Spleen (tissue), 11 donors: Measurements from ENCODE around the gene EVL. TPM values are rescaled to one million over a fixed set of nuclear protein-coding genes. Genes with fewer than 3 reads are reported as not detected.

Experiments used
- DNase-seq: peaks from one replicate; pipeline ENCODE4 v3.0.0-alpha.2; 2020
- H3K27ac ChIP-seq, 8 donors: fragments of 200-600 bp; sonication (generic) in 7 of 8; 1 replicate in 4 of 8; 2 replicates in 4 of 8; pipeline versions ENCODE4 v1.5.0 to v1.8.0; 2016 to 2021; ENCODE audit warnings: inconsistent platforms in 4 of 8, mild to moderate bottlenecking in 4 of 8, moderate library complexity in 1 of 8
- H3K27me3 ChIP-seq, 7 donors: fragments of 200-600 bp; sonication (generic) in 6 of 7; replicated peaks in 1 of 7; 1 replicate in 4 of 7; 2 replicates in 3 of 7; pipeline versions ENCODE4 v1.5.0 to v1.8.0; 2016 to 2021; ENCODE audit warnings: inconsistent platforms in 3 of 7, mild to moderate bottlenecking in 1 of 7
- H3K36me3 ChIP-seq, 6 donors: fragments of 200-600 bp; sonication (generic) in 5 of 6; 1 replicate in 4 of 6; 2 replicates in 2 of 6; pipeline versions ENCODE4 v1.5.0 to v1.8.0; 2016 to 2021; ENCODE audit warnings: inconsistent platforms in 2 of 6
- H3K4me1 ChIP-seq, 6 donors: fragments of 200-600 bp; sonication (generic) in 5 of 6; 1 replicate in 3 of 6; 2 replicates in 3 of 6; pipeline versions ENCODE4 v1.5.0 to v1.8.0; 2016 to 2021; ENCODE audit warnings: inconsistent platforms in 3 of 6
- H3K4me3 ChIP-seq, 8 donors: fragments of 200-600 bp; sonication (generic) in 7 of 8; 1 replicate in 4 of 8; 2 replicates in 4 of 8; pipeline versions ENCODE4 v1.5.0 to v1.8.0; 2016 to 2021; ENCODE audit warnings: inconsistent platforms in 4 of 8, mild to moderate bottlenecking in 4 of 8, moderate library complexity in 2 of 8
- H3K9me3 ChIP-seq, 8 donors: fragments of 200-600 bp; sonication (generic) in 7 of 8; 1 replicate in 4 of 8; 2 replicates in 4 of 8; pipeline versions ENCODE4 v1.5.0 to v1.8.0; 2016 to 2021; ENCODE audit warnings: inconsistent platforms in 4 of 8
- POLR2A ChIP-seq, 3 donors: fragments of 450-650 bp; IDR thresholded peaks; one replicate each; pipeline ENCODE4 v1.5.1; 2017; ENCODE audit warnings: antibody characterized with exemption in 3 of 3, mild to moderate bottlenecking in 1 of 3
- POLR2AphosphoS5 ChIP-seq, 3 donors: sonication (generic); formaldehyde crosslinking; IDR thresholded peaks; one replicate each; pipeline ENCODE4 v1.5.1; 2017; ENCODE audit warnings: antibody characterized with exemption in 3 of 3
- WGBS, 5 donors: extraction: QIAGEN DNeasy Blood & Tissue Kit in 3 of 5; methylation state at CpG; one replicate each; pipeline versions ENCODE4 v1.1.5 to v1.1.7; 2013 to 2018; 5-methylcytosine and 5-hydroxymethylcytosine counted together
- intact Hi-C: fragments of 100-400 bp; cut with DNase I; formaldehyde crosslinking; loops from one replicate; pipeline ENCODE4 v1.15.0; 2023; ENCODE audit warnings: low total_unique reads
- polyA plus RNA-seq, 3 donors: library from polyadenylated mRNA; stranded (reverse); fragments of 200-250 nt; gene quantifications; one replicate each; pipeline ENCODE4 v1.2.1, GENCODE V29; 2013
- total RNA-seq, 7 donors: library from RNA; depleted of rRNA in 3 of 7; stranded (reverse); fragments of >200 nt in 3 of 7; fragmentation: NEBNext Ultra II Directional in 4 of 7; extraction: Animal tissue kit (Norgen Biotek cat#: 25700) in 4 of 7; gene quantifications; one replicate each; pipeline versions ENCODE4 v1.1.0 to v1.2.1, GENCODE V29; 2016 to 2021
- TF ChIP-seq, protein P1 (sequence below), 11 experiments: fragments of 200-600 bp in 7 of 11; fragments of 450-650 bp in 4 of 11; sonication (generic) in 4 of 11; IDR thresholded peaks in 8 of 11; conservative IDR thresholded peaks in 3 of 11; 1 replicate in 7 of 11; 2 replicates in 4 of 11; pipeline versions ENCODE4 v1.4.0 to v1.8.0; 2016 to 2021; ENCODE audit warnings: antibody characterized with exemption in 11 of 11, inconsistent platforms in 4 of 11, mild to moderate bottlenecking in 1 of 11
- donor health status: healthy with polysubstance abuse.
- donor health status: DM: no; HTN: no; CAD: no; lungs with moderate emphysema.
- donor health status: DM: no; HTN: no; CAD: no.
- donor health status: Bipolar disorder and iron deficiency.
- donor health status: healthy.
- donor health status: DM: no; HTN: no; CAD: no.
- donor health status: DM: yes; HTN: yes; CAD: no.

Gene EVL
- total and polyA plus RNA-seq, 10 donors = 169 to 336 (median 271) TPM

DNA sequence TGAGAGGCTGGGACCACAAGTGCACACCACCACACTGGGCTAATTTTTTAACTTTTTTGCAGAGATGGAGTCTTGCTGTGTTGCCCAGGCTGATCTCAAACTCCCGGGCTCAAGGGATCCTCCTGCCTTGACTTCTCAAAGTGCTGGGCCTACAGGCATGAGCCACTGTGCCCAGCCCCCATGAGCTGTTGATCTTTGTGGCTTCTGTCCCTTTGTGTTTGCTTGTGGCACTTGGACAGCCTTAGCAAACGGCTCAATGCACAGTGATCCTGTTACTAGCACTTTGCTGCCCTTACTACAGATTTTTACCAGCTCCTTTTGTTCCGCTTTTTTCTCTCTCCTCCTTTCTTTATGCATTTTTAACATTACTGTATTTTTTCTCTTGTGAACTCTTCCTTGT lies 25.3 kb upstream of the EVL start:
- no peaks in the 10 kb centered on the region for H3K9me3 ChIP-seq
- no peak overlapping the region for H3K4me3 ChIP-seq
- H3K27me3 ChIP-seq = no peaks in the 10 kb centered on the region
- no peak overlapping the region for H3K27ac ChIP-seq
- TF ChIP-seq POLR2AphosphoS5 (IDR thresholded peaks at IDR 0.05) = no peak
- TF ChIP-seq, protein P1, sequence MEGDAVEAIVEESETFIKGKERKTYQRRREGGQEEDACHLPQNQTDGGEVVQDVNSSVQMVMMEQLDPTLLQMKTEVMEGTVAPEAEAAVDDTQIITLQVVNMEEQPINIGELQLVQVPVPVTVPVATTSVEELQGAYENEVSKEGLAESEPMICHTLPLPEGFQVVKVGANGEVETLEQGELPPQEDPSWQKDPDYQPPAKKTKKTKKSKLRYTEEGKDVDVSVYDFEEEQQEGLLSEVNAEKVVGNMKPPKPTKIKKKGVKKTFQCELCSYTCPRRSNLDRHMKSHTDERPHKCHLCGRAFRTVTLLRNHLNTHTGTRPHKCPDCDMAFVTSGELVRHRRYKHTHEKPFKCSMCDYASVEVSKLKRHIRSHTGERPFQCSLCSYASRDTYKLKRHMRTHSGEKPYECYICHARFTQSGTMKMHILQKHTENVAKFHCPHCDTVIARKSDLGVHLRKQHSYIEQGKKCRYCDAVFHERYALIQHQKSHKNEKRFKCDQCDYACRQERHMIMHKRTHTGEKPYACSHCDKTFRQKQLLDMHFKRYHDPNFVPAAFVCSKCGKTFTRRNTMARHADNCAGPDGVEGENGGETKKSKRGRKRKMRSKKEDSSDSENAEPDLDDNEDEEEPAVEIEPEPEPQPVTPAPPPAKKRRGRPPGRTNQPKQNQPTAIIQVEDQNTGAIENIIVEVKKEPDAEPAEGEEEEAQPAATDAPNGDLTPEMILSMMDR (IDR thresholded peaks at IDR 0.05 in 8 of 11, conservative IDR thresholded peaks at IDR 0.05 in 3 of 11) = no peak
- TF ChIP-seq POLR2A (IDR thresholded peaks at IDR 0.05) = no peak
- intact Hi-C loops = no loop called here
- no peaks in the 10 kb centered on the region for H3K36me3 ChIP-seq
- no peak for DNase-seq
- 87 to 95% (median 92%) methylated on average over 3 of the region's 3 CpGs for WGBS, 5 donors
- H3K4me1 ChIP-seq = peaks cover 0 to 28% (median 8%) of the 10 kb centered on the region in 6 donors

DNA sequence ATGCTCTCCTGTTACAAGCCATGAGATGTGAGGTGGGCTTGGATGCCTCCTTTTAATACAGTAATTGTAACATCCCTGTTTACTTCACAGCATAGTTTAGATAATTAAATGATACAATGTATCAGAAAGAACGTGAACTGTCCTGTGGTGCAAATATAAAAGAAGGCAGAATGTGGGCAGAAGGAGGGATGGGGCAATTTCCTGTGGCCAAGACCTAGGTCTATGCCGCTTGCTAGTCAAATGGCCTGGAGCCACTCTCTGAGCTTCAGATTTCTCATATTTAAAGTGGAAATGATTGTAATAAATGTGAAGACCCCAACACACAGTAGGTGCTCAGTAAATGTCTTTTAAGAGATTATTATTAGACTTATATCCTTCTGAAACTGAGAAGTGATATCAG lies 24.0 kb upstream of the EVL start:
- H3K27ac ChIP-seq = peak overlapping the region in 1 of 8 donors; percentile 6
- H3K27me3 ChIP-seq = no peaks in the 10 kb centered on the region
- no peak for DNase-seq
- no peak overlapping the region for H3K4me3 ChIP-seq
- no peaks in the 10 kb centered on the region for H3K36me3 ChIP-seq
- H3K9me3 ChIP-seq = no peaks in the 10 kb centered on the region
- H3K4me1 ChIP-seq = peaks cover 0 to 28% (median 8%) of the 10 kb centered on the region in 6 donors
- intact Hi-C loops = no loop called here
- TF ChIP-seq POLR2A (IDR thresholded peaks at IDR 0.05) (no peak), POLR2AphosphoS5 (IDR thresholded peaks at IDR 0.05) (no peak)
- TF ChIP-seq, protein P1 (IDR thresholded peaks at IDR 0.05 in 8 of 11, conservative IDR thresholded peaks at IDR 0.05 in 3 of 11) = no peak
- WGBS, 5 donors = 43 to 81% (median 55%) methylated on average over 2 of the region's 2 CpGs

DNA sequence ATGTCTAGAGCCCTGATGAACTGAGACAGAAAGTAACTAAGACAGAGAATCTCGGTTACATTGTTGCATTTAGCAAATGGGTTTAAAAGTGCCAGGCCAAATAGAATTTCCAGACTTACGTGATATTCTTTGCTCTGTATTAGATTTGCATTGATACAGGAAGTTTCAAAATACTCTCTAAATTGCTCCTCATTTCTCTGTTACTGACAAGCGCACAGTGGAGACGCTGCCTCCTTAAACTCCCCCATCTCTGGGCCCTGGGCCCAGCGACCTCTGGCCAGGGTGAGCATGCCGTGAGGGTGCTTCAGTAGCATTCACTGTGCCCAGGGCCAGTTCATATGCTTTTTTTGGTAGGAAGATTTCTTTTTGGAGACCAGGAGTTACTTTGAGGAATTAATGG lies 22.9 kb upstream of the EVL start:
- no peak for DNase-seq
- 39 to 72% (median 65%) methylated on average over 6 of the region's 6 CpGs for WGBS, 5 donors
- TF ChIP-seq, protein P1 (IDR thresholded peaks at IDR 0.05 in 8 of 11, conservative IDR thresholded peaks at IDR 0.05 in 3 of 11) = no peak
- TF ChIP-seq POLR2A (IDR thresholded peaks at IDR 0.05) = no peak
- TF ChIP-seq POLR2AphosphoS5 (IDR thresholded peaks at IDR 0.05) = peak in 1 of 3 donors; percentile 32
- H3K36me3 ChIP-seq = no peaks in the 10 kb centered on the region
- no peaks in the 10 kb centered on the region for H3K27me3 ChIP-seq
- H3K27ac ChIP-seq = peak overlapping the region in 3 of 8 donors; percentile 14 to 21 (median 18)
- H3K4me1 ChIP-seq = peaks cover 0 to 28% (median 8%) of the 10 kb centered on the region in 6 donors
- H3K9me3 ChIP-seq = no peaks in the 10 kb centered on the region
- H3K4me3 ChIP-seq = no peak overlapping the region
- intact Hi-C loops = no loop called here

DNA sequence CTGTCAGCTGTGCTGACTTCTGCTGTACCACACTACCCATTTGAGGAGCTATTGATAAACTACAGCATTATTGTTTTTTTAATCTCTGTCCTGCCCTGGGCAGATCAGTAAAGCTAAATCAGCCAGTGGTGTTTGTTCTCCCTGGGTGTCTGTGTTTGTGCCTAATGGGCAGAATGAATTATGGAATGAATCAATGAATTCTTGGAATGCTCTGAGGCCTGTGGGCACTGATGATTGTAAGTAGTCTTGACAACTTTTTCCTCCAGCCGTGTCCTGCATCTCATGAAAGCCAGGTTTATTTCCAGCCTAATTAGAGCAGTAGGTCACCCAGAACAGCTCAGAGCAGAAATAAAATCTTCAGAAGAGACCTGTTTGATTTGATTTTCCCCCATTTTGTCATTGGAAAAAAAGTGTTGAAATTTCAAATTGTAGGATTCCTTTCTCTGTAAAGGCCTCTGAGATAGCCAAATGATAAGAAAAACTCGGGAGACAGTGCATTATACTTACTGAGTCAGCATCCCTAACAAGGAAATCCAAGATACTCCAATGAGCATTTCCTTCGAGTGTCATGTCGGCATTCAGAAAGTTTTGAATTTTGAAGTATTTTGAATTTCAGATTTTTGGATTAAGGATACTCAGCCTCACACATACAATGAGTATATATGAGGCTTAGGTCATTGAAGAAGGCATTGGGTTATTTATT lies 19.4 kb upstream of the EVL start:
- TF ChIP-seq POLR2AphosphoS5 (IDR thresholded peaks at IDR 0.05) (no peak), POLR2A (IDR thresholded peaks at IDR 0.05) (no peak)
- TF ChIP-seq, protein P1 (IDR thresholded peaks at IDR 0.05 in 8 of 11, conservative IDR thresholded peaks at IDR 0.05 in 3 of 11) = no peak
- Histone ChIP-seq H3K9me3 (no peaks in the 10 kb centered on the region), H3K27me3 (no peaks in the 10 kb centered on the region), H3K27ac (no peak overlapping the region), H3K4me3 (no peak overlapping the region), H3K36me3 (no peaks in the 10 kb centered on the region), H3K4me1 (peaks cover 0 to 32% (median 8%) of the 10 kb centered on the region in 6 donors)
- no peak for DNase-seq
- intact Hi-C loops = no loop called here
- 78 to 88% (median 85%) methylated on average over 4 of the region's 4 CpGs for WGBS, 5 donors
